ENCODE data around the gene LRP1B.

DNA sequence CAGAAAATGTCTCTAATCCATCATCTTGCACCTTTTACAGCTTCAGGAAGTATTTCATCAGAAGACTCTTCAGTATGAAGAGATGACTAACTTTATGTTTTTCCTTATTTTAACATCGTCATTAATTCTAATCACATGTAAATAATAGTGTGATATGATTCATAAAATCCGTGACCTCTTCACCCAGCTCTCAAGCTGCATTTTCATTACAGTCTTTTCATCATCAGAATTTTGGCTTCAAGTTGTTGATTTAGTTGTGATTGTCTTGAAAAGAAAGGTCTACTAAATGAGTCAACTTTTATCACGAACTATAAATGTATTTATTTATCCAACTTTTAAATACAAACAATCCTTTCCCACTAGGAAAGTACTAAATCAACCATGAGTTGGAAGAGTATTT is 410.3 kb downstream of the LRP1B start:
- TF ChIP-seq, protein P1, sequence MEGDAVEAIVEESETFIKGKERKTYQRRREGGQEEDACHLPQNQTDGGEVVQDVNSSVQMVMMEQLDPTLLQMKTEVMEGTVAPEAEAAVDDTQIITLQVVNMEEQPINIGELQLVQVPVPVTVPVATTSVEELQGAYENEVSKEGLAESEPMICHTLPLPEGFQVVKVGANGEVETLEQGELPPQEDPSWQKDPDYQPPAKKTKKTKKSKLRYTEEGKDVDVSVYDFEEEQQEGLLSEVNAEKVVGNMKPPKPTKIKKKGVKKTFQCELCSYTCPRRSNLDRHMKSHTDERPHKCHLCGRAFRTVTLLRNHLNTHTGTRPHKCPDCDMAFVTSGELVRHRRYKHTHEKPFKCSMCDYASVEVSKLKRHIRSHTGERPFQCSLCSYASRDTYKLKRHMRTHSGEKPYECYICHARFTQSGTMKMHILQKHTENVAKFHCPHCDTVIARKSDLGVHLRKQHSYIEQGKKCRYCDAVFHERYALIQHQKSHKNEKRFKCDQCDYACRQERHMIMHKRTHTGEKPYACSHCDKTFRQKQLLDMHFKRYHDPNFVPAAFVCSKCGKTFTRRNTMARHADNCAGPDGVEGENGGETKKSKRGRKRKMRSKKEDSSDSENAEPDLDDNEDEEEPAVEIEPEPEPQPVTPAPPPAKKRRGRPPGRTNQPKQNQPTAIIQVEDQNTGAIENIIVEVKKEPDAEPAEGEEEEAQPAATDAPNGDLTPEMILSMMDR (IDR thresholded peaks at IDR 0.05 in 4 of 5, conservative IDR thresholded peaks at IDR 0.05 in 1 of 5): no peak
- no peak for TF ChIP-seq POLR2A (IDR thresholded peaks at IDR 0.05)
